HepG2 (cell line): ENCODE results near the gene CHCHD1. TPM values are rescaled to one million over a fixed set of nuclear protein-coding genes. Genes with fewer than 3 reads are reported as not detected.

ENCODE experiments used
- AKAP8 ChIP-seq: sonication (generic); formaldehyde crosslinking; IDR thresholded peaks from 2 replicates; pipeline ENCODE4 v1.5.1; 2020; ENCODE audit warnings: mild to moderate bottlenecking, missing genetic modification reagents
- RARG ChIP-seq: sonication (generic); formaldehyde crosslinking; IDR thresholded peaks from 2 replicates; pipeline ENCODE4 v1.4.0; 2020; ENCODE audit warnings: low read depth, mild to moderate bottlenecking, missing genetic modification reagents
- ZNF598 ChIP-seq: sonication (generic); formaldehyde crosslinking; IDR thresholded peaks from 2 replicates; pipeline ENCODE4 v1.5.1; 2020; ENCODE audit warnings: mild to moderate bottlenecking, missing genetic modification reagents, borderline replicate concordance
- ZNF766 ChIP-seq: sonication (generic); formaldehyde crosslinking; IDR thresholded peaks from 2 replicates; pipeline ENCODE4 v1.5.0; 2020; ENCODE audit warnings: missing genetic modification reagents, borderline replicate concordance
- polyA plus RNA-seq, 8 experiments: library from polyadenylated mRNA; depleted of rRNA in 3 of 8; stranded (reverse) in 7 of 8; unstranded in 1 of 8; fragments of >200 nt; fragmentation: Illumina TruSeq in 4 of 8; extraction: Trizol in 4 of 8; gene quantifications; 2 replicates each; pipeline versions ENCODE4 v1.2.1 to v1.2.3, GENCODE V29; 2011 to 2016; ENCODE audit warnings: low read depth in 4 of 8, missing spikeins in 1 of 8, mixed read lengths in 1 of 8; ENCODE audit not compliant: insufficient read depth in 1 of 8
- total RNA-seq, 5 experiments: library from RNA; depleted of rRNA; stranded (reverse); fragments of >200 nt; fragmentation: Illumina TruSeq; extraction: Trizol; gene quantifications; 2 replicates each; pipeline ENCODE4 v1.2.3, GENCODE V29; 2016; ENCODE audit warnings: low read depth in 1 of 5
- TF ChIP-seq, protein P1 (sequence below): IDR thresholded peaks from 2 replicates; pipeline ENCODE4 v1.6.1; 2016; ENCODE audit warnings: low read depth
- TF ChIP-seq, protein P2 (sequence below): sonication (generic); formaldehyde crosslinking; IDR thresholded peaks from 2 replicates; pipeline ENCODE4 v1.5.0; 2020; ENCODE audit warnings: mild to moderate bottlenecking, missing genetic modification reagents
- TF ChIP-seq, protein P3 (sequence below): sonication (generic); formaldehyde crosslinking; IDR thresholded peaks from one replicate; pipeline ENCODE4 v1.5.1; 2020; ENCODE audit warnings: mild to moderate bottlenecking, missing genetic modification reagents; ENCODE audit errors: not compliant biosample characterization
- TF ChIP-seq, protein P4 (sequence below): sonication (generic); formaldehyde crosslinking; IDR thresholded peaks from 2 replicates; pipeline ENCODE4 v1.4.0; 2020; ENCODE audit warnings: mild to moderate bottlenecking, missing genetic modification reagents

The CHCHD1 gene
- total and polyA plus RNA-seq, 2 of the 13 experiments (the other 11 are each of a cell fraction or from before 2014, with no cell fraction given): 36.9 to 71.2 TPM

DNA sequence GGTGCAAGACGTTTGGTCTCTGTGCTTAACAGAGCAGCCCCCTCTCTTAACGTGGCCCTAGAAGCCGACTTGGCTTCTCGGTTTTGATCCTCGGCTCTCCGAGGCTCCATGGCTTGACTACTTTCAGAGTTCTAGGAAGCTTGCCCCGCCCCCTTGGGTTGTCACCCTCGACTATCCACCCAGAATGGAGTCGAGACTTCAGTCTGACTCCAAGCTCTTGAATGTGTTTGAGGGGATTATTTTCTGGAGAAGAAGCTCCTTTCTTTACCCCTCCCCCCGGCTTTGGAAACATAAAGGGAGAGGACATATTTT lies 37.2 kb upstream of the CHCHD1 start (continued):
- TF ChIP-seq, protein P1, sequence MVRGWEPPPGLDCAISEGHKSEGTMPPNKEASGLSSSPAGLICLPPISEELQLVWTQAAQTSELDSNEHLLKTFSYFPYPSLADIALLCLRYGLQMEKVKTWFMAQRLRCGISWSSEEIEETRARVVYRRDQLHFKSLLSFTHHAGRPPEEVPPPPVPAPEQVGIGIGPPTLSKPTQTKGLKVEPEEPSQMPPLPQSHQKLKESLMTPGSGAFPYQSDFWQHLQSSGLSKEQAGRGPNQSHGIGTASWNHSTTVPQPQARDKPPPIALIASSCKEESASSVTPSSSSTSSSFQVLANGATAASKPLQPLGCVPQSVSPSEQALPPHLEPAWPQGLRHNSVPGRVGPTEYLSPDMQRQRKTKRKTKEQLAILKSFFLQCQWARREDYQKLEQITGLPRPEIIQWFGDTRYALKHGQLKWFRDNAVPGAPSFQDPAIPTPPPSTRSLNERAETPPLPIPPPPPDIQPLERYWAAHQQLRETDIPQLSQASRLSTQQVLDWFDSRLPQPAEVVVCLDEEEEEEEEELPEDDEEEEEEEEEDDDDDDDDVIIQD (CRISPR knock-in tag): no peak
- TF ChIP-seq RARG (CRISPR knock-in tag): 0 out of 2 replicates have a peak, but pooled peaks have one; percentile 1
- TF ChIP-seq, protein P2, sequence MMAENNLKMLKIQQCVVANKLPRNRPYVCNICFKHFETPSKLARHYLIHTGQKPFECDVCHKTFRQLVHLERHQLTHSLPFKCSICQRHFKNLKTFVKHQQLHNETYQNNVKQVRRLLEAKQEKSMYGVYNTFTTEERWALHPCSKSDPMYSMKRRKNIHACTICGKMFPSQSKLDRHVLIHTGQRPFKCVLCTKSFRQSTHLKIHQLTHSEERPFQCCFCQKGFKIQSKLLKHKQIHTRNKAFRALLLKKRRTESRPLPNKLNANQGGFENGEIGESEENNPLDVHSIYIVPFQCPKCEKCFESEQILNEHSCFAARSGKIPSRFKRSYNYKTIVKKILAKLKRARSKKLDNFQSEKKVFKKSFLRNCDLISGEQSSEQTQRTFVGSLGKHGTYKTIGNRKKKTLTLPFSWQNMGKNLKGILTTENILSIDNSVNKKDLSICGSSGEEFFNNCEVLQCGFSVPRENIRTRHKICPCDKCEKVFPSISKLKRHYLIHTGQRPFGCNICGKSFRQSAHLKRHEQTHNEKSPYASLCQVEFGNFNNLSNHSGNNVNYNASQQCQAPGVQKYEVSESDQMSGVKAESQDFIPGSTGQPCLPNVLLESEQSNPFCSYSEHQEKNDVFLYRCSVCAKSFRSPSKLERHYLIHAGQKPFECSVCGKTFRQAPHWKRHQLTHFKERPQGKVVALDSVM (CRISPR knock-in tag): 0 out of 2 replicates have a peak, but pooled peaks have one; percentile 12
- 0 out of 2 replicates have a peak, but pooled peaks have one; percentile 7 for TF ChIP-seq AKAP8
- TF ChIP-seq, protein P3, sequence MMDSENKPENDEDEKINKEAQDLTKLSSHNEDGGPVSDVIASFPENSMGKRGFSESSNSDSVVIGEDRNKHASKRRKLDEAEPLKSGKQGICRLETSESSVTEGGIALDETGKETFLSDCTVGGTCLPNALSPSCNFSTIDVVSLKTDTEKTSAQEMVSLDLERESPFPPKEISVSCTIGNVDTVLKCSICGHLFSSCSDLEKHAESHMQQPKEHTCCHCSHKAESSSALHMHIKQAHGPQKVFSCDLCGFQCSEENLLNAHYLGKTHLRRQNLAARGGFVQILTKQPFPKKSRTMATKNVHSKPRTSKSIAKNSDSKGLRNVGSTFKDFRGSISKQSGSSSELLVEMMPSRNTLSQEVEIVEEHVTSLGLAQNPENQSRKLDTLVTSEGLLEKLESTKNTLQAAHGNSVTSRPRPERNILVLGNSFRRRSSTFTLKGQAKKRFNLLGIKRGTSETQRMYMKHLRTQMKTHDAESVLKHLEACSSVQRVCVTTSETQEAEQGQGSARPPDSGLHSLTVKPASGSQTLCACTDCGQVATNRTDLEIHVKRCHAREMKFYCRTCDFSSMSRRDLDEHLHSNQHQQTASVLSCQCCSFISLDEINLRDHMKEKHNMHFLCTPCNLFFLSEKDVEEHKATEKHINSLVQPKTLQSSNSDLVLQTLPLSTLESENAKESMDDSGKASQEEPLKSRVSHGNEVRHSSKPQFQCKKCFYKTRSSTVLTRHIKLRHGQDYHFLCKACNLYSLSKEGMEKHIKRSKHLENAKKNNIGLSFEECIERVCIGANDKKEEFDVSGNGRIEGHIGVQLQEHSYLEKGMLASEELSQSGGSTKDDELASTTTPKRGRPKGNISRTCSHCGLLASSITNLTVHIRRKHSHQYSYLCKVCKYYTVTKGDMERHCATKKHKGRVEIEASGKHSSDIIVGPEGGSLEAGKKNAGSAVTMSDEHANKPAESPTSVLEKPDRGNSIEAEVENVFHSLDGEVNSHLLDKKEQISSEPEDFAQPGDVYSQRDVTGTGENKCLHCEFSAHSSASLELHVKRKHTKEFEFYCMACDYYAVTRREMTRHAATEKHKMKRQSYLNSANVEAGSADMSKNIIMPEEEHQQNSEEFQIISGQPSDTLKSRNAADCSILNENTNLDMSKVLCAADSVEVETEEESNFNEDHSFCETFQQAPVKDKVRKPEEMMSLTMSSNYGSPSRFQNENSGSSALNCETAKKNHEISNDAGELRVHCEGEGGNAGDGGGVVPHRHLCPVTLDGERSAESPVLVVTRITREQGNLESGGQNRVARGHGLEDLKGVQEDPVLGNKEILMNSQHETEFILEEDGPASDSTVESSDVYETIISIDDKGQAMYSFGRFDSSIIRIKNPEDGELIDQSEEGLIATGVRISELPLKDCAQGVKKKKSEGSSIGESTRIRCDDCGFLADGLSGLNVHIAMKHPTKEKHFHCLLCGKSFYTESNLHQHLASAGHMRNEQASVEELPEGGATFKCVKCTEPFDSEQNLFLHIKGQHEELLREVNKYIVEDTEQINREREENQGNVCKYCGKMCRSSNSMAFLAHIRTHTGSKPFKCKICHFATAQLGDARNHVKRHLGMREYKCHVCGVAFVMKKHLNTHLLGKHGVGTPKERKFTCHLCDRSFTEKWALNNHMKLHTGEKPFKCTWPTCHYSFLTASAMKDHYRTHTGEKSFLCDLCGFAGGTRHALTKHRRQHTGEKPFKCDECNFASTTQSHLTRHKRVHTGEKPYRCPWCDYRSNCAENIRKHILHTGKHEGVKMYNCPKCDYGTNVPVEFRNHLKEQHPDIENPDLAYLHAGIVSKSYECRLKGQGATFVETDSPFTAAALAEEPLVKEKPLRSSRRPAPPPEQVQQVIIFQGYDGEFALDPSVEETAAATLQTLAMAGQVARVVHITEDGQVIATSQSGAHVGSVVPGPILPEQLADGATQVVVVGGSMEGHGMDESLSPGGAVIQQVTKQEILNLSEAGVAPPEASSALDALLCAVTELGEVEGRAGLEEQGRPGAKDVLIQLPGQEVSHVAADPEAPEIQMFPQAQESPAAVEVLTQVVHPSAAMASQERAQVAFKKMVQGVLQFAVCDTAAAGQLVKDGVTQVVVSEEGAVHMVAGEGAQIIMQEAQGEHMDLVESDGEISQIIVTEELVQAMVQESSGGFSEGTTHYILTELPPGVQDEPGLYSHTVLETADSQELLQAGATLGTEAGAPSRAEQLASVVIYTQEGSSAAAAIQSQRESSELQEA: peak; percentile 66
- 0 out of 2 replicates have a peak, but pooled peaks have one; percentile 14 for TF ChIP-seq ZNF766 (CRISPR knock-in tag)
- TF ChIP-seq, protein P4, sequence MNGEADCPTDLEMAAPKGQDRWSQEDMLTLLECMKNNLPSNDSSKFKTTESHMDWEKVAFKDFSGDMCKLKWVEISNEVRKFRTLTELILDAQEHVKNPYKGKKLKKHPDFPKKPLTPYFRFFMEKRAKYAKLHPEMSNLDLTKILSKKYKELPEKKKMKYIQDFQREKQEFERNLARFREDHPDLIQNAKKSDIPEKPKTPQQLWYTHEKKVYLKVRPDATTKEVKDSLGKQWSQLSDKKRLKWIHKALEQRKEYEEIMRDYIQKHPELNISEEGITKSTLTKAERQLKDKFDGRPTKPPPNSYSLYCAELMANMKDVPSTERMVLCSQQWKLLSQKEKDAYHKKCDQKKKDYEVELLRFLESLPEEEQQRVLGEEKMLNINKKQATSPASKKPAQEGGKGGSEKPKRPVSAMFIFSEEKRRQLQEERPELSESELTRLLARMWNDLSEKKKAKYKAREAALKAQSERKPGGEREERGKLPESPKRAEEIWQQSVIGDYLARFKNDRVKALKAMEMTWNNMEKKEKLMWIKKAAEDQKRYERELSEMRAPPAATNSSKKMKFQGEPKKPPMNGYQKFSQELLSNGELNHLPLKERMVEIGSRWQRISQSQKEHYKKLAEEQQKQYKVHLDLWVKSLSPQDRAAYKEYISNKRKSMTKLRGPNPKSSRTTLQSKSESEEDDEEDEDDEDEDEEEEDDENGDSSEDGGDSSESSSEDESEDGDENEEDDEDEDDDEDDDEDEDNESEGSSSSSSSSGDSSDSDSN (CRISPR knock-in tag): no peak
- TF ChIP-seq ZNF598 (CRISPR knock-in tag): peak; percentile 15; the same call in 1 of the 2 replicates
